Liver (tissue), 3 donors: Measurements from ENCODE around the gene ELK4.

Source experiments
- ATF3 ChIP-seq: IDR thresholded peaks from 2 replicates; pipeline ENCODE4 v1.6.1; 2016; ENCODE audit warnings: antibody characterized with exemption
- CTCF ChIP-seq: fragments of 150-350 bp; IDR thresholded peaks from 2 replicates; pipeline ENCODE4 v1.5.1; 2017; ENCODE audit warnings: improper control_type of control experiment, low read depth, low read length; ENCODE audit not compliant: missing input control
- FOXA2 ChIP-seq: IDR thresholded peaks from 2 replicates; pipeline ENCODE4 v1.6.1; 2016; ENCODE audit warnings: antibody characterized with exemption
- HNF4A ChIP-seq, 2 donors: conservative IDR thresholded peaks; 2 replicates each; pipeline ENCODE4 v1.6.1; 2016; ENCODE audit warnings: antibody characterized with exemption in 2 of 2, mild to moderate bottlenecking in 2 of 2
- MAX ChIP-seq: IDR thresholded peaks from 2 replicates; pipeline ENCODE4 v1.6.1; 2016; ENCODE audit warnings: antibody characterized with exemption
- RAD21 ChIP-seq, 2 donors: IDR thresholded peaks; 2 replicates each; pipeline ENCODE4 v1.6.1; 2016; ENCODE audit warnings: antibody characterized with exemption in 2 of 2, mild to moderate bottlenecking in 2 of 2
- TAF1 ChIP-seq: conservative IDR thresholded peaks from 2 replicates; pipeline ENCODE4 v1.6.1; 2016; ENCODE audit warnings: antibody characterized with exemption, mild to moderate bottlenecking
- YY1 ChIP-seq: IDR thresholded peaks from 2 replicates; pipeline ENCODE4 v1.6.1; 2016; ENCODE audit warnings: antibody characterized with exemption, mild to moderate bottlenecking
- donor health status: healthy.
- donor health status: healthy.

- no peak for TF ChIP-seq MAX
- no peak for TF ChIP-seq CTCF
- TF ChIP-seq HNF4A (conservative IDR thresholded peaks at IDR 0.05): no peak
- no peak for TF ChIP-seq RAD21 (IDR thresholded peaks at IDR 0.05)
- no peak for TF ChIP-seq FOXA2
- TF ChIP-seq TAF1: no peak
- TF ChIP-seq YY1: no peak
- TF ChIP-seq ATF3: no peak
Observed at GRCh38 chr1:205568135-205568468, 63.7 kb downstream of the ELK4 start.
